ENCODE measurements around the gene GCNA.
"Not testable (repeated sequence)": the region's sequence is repeated elsewhere in the genome, so short reads cannot be mapped to it uniquely, and the experiment has no call there.

The GCNA gene

GRCh38 chrX:71563921-71564320, 14.3 kb upstream of the GCNA start:
- DNase-seq (ENCODE audit: low read depth) = no peak

- DNase-seq (ENCODE audit: low read depth) = no peak
Measured at GRCh38 chrX:71565474-71566041, 12.7 kb upstream of the GCNA start.

- not testable (repeated sequence) for DNase-seq (ENCODE audit: low read depth)
Measured at GRCh38 chrX:71571390-71571789, 6.8 kb upstream of the GCNA start.

GRCh38 chrX:71573590-71573989, 4.6 kb upstream of the GCNA start:
- no peak for DNase-seq (ENCODE audit: low read depth)

- DNase-seq (ENCODE audit: low read depth) = no peak
Measured at GRCh38 chrX:71577682-71578081, 555 bp upstream of the GCNA start.

- DNase-seq (ENCODE audit: low read depth) = no peak
Measured at GRCh38 chrX:71579136-71579989, 1.1 kb downstream of the GCNA start.

GRCh38 chrX:71579990-71580380, 1.7 kb downstream of the GCNA start:
- no peak for DNase-seq (ENCODE audit: low read depth)

- no peak for DNase-seq (ENCODE audit: low read depth)
Measured at GRCh38 chrX:71581210-71581609, 3.0 kb downstream of the GCNA start.

- no peak for DNase-seq (ENCODE audit: low read depth)
Measured at GRCh38 chrX:71586929-71587328, 8.7 kb downstream of the GCNA start.

GRCh38 chrX:71593210-71593609, 15.0 kb downstream of the GCNA start:
- DNase-seq (ENCODE audit: low read depth) = not testable (repeated sequence)

- DNase-seq (ENCODE audit: low read depth) = no peak
Measured at GRCh38 chrX:71599965-71600364, 21.7 kb downstream of the GCNA start.

- DNase-seq (ENCODE audit: low read depth) = no peak
Measured at GRCh38 chrX:71603618-71604017, 25.4 kb downstream of the GCNA start.

- DNase-seq (ENCODE audit: low read depth) = no peak
Measured at GRCh38 chrX:71604141-71604540, 25.9 kb downstream of the GCNA start.

- DNase-seq (ENCODE audit: low read depth) = no peak
Measured at GRCh38 chrX:71604796-71605568, 26.7 kb downstream of the GCNA start.

GRCh38 chrX:71606536-71607216, 28.4 kb downstream of the GCNA start:
- no peak for DNase-seq (ENCODE audit: low read depth)

- no peak for DNase-seq (ENCODE audit: low read depth)
Measured at GRCh38 chrX:71607488-71607887, 29.3 kb downstream of the GCNA start.

- DNase-seq (ENCODE audit: low read depth) = no peak
Measured at GRCh38 chrX:71609095-71609750, 31.0 kb downstream of the GCNA start.

- DNase-seq (ENCODE audit: low read depth) = not testable (repeated sequence)
Measured at GRCh38 chrX:71611736-71612135, 33.5 kb downstream of the GCNA start.

GRCh38 chrX:71612256-71612655, 34.0 kb downstream of the GCNA start:
- DNase-seq (ENCODE audit: low read depth) = no peak

- DNase-seq (ENCODE audit: low read depth) = no peak
Measured at GRCh38 chrX:71615056-71615455, 36.8 kb downstream of the GCNA start.

- no peak for DNase-seq (ENCODE audit: low read depth)
Measured at GRCh38 chrX:71615954-71616353, 37.7 kb downstream of the GCNA start.
